Vagina (tissue), 2 donors: Measurements from ENCODE around the gene JDP2. TPM values are rescaled to one million over a fixed set of nuclear protein-coding genes. Genes with fewer than 3 reads are reported as not detected.

Experiments
- DNase-seq, 2 donors: peaks; one replicate each; pipeline ENCODE4 v3.0.0-alpha.2; 2017; ENCODE audit errors: extremely low spot score in 2 of 2
- H3K27ac ChIP-seq: fragments of 200-600 bp; sonication (generic); one replicate; pipeline ENCODE4 v1.5.1; 2019
- H3K27me3 ChIP-seq: fragments of 200-600 bp; sonication (generic); one replicate; pipeline ENCODE4 v1.5.1; 2019
- H3K36me3 ChIP-seq, 2 donors: fragments of 200-600 bp; sonication (generic); one replicate each; pipeline ENCODE4 v1.5.1; 2017 to 2019
- H3K4me1 ChIP-seq: fragments of 200-600 bp; sonication (generic); one replicate; pipeline ENCODE4 v1.5.1; 2019
- H3K4me3 ChIP-seq, 2 donors: fragments of 200-600 bp; sonication (generic); 1 replicate in 1 of 2; 2 replicates in 1 of 2; pipeline ENCODE4 v1.5.1; 2016 to 2019
- H3K9me3 ChIP-seq: fragments of 200-600 bp; sonication (generic); one replicate; pipeline ENCODE4 v1.5.1; 2019
- POLR2A ChIP-seq, 2 donors: fragments of 450-650 bp; IDR thresholded peaks; one replicate each; pipeline ENCODE4 v1.6.1; 2017; ENCODE audit warnings: antibody characterized with exemption in 2 of 2, mild to moderate bottlenecking in 2 of 2, moderate library complexity in 2 of 2
- POLR2AphosphoS5 ChIP-seq, 2 donors: sonication (generic); formaldehyde crosslinking; IDR thresholded peaks; one replicate each; pipeline ENCODE4 v1.9.0; 2017; ENCODE audit warnings: antibody characterized with exemption in 2 of 2, mild to moderate bottlenecking in 2 of 2, low read depth in 1 of 2; ENCODE audit not compliant: insufficient read depth in 1 of 2
- intact Hi-C: fragments of 100-400 bp; cut with DNase I; formaldehyde crosslinking; loops from one replicate; pipeline ENCODE4 v1.15.1; 2023
- total RNA-seq: library from RNA; depleted of rRNA; stranded (reverse); fragments of >200 nt; gene quantifications from one replicate; pipeline ENCODE4 v1.2.3, GENCODE V29; 2016
- TF ChIP-seq, protein P1 (sequence below), 3 experiments: fragments of 450-650 bp in 2 of 3; fragments of 200-600 bp in 1 of 3; sonication (generic) in 1 of 3; IDR thresholded peaks; one replicate each; pipeline ENCODE4 v1.5.1; 2017 to 2019; ENCODE audit warnings: antibody characterized with exemption in 3 of 3, mild to moderate bottlenecking in 2 of 3, moderate library complexity in 2 of 3

Gene JDP2
- total RNA-seq, 1 donor from 2014 or later = 66.5 TPM

DNA sequence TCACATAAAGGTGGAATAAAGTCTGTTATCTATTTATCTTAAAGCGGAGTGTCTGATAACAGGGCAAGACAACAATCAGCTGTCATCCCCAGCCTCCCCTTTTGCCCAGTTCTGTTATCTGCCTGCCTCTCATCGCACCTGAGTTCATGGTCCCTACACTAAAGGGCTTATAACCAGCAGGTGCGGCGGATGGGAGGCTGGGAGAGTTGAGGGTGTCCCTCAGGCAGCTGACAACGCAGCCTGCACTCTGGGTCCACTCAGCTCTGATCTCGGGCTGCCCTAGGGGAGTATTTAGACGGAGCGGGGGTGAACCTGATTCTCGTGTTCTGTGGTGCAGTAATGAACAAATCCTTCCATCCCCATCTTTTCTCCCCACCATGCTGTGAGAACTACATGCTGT lies 34.0 kb upstream of the JDP2 start:
- Histone ChIP-seq H3K36me3 (no peaks in the 10 kb centered on the region), H3K4me1 (no peaks in the 10 kb centered on the region), H3K9me3 (no peaks in the 10 kb centered on the region), H3K27ac (no peak overlapping the region), H3K4me3 (no peak overlapping the region), H3K27me3 (no peaks in the 10 kb centered on the region)
- TF ChIP-seq POLR2A (IDR thresholded peaks at IDR 0.05) (no peak), POLR2AphosphoS5 (IDR thresholded peaks at IDR 0.05; ENCODE audit: insufficient read depth in 1 of 2, low read depth in 1 of 2) (no peak)
- TF ChIP-seq, protein P1, sequence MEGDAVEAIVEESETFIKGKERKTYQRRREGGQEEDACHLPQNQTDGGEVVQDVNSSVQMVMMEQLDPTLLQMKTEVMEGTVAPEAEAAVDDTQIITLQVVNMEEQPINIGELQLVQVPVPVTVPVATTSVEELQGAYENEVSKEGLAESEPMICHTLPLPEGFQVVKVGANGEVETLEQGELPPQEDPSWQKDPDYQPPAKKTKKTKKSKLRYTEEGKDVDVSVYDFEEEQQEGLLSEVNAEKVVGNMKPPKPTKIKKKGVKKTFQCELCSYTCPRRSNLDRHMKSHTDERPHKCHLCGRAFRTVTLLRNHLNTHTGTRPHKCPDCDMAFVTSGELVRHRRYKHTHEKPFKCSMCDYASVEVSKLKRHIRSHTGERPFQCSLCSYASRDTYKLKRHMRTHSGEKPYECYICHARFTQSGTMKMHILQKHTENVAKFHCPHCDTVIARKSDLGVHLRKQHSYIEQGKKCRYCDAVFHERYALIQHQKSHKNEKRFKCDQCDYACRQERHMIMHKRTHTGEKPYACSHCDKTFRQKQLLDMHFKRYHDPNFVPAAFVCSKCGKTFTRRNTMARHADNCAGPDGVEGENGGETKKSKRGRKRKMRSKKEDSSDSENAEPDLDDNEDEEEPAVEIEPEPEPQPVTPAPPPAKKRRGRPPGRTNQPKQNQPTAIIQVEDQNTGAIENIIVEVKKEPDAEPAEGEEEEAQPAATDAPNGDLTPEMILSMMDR (IDR thresholded peaks at IDR 0.05) = no peak
- intact Hi-C loops = no loop called here
- DNase-seq = peak in 1 of 2 donors; percentile 16

DNA sequence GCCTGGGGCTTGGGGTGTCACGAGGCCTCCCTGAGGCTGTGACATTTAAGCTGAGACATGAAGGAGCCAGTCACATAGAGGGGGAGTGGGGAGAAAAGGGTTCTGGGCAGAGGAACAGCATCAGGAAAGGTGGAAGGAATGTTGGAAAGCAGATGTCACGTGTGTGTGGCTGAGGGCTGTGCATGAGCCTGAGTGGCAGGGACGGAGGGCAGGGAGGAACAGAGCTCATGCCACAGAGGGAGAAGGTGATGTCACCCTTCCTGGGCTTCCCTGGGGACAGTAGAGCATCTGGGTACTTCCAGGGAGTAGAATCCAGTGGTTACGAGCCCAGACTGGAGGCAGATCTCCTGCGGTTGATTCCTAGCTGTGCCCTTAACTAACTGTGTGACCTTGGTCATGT lies 32.0 kb upstream of the JDP2 start:
- Histone ChIP-seq H3K36me3 (no peaks in the 10 kb centered on the region), H3K27me3 (no peaks in the 10 kb centered on the region), H3K4me3 (no peak overlapping the region), H3K9me3 (no peaks in the 10 kb centered on the region), H3K4me1 (peaks cover 15% of the 10 kb centered on the region), H3K27ac (no peak overlapping the region)
- intact Hi-C loops = no loop called here
- TF ChIP-seq POLR2AphosphoS5 (IDR thresholded peaks at IDR 0.05; ENCODE audit: insufficient read depth in 1 of 2, low read depth in 1 of 2) (no peak), POLR2A (IDR thresholded peaks at IDR 0.05) (no peak)
- TF ChIP-seq, protein P1 (IDR thresholded peaks at IDR 0.05) = no peak
- no peak for DNase-seq

DNA sequence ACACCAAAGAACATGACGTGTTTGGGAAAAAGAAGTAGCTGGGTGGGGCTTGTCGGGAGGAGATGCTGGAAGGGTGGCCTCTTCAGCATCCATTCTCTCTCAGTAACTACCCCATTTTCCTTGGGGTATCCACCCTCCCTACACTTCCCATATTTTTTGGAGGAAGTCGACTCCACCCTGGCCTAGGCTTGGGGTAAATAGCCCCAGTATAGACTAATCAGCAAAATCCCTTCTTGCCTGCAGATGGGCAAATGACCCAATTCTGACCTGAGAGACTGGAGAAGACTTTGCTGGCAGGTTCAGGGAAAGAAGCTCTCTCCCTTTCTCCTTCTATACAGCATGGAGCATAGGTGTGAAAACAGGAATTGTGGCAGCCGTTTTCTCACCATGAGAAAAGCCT lies 28.5 kb upstream of the JDP2 start:
- Histone ChIP-seq H3K9me3 (no peaks in the 10 kb centered on the region), H3K27me3 (no peaks in the 10 kb centered on the region), H3K4me1 (peaks cover 29% of the 10 kb centered on the region), H3K27ac (no peak overlapping the region), H3K4me3 (no peak overlapping the region), H3K36me3 (no peaks in the 10 kb centered on the region)
- TF ChIP-seq POLR2A (IDR thresholded peaks at IDR 0.05) (no peak), POLR2AphosphoS5 (IDR thresholded peaks at IDR 0.05; ENCODE audit: insufficient read depth in 1 of 2, low read depth in 1 of 2) (no peak)
- TF ChIP-seq, protein P1 (IDR thresholded peaks at IDR 0.05) = no peak
- DNase-seq = no peak
- intact Hi-C loops = no loop called here

DNA sequence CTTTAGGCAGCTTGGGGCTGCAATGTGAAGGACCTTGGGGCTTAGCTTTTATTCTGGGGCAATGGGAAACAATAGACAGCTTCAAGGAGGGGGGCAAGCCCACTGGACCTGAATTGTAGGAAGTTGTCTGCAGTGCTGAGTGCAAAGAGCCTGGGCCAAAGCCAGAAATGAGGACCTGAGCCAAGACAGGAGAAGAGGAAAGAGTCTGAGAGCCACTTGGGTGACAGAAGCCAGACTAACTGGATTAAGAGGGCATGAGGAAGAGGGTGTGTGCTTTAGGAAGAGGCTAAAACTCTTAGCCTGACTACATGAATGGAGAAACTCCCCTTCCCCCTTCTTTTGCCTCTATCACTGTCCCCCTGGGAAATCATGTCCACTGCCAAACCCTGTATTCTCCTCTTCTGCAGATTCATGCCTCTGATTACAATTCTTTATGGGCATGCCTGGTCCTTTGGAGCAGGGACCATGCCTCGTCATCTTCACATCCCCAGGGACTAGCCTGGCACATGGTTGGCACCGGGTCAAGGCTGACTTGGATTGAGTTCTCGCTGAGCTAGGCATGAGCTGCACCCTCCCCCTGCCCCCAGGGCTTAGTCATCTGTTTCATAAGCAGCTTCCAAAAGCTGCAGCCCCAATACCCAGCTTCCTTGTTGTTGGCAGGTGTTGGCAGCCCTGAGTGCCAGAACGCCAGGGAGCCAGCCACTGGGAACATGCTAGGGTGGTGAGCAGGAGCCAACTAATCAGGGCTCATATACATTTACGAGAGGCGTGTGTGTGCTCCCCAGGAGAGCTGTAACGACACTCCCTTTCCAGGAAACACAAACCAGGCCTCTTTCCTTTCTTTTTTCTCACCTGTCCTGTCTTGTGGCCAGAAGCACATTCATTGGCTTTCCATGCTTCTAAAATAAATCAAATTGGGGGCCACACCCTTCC lies 27.7 kb upstream of the JDP2 start:
- no peaks in the 10 kb centered on the region for H3K27me3 ChIP-seq
- H3K36me3 ChIP-seq = no peaks in the 10 kb centered on the region
- H3K9me3 ChIP-seq = no peaks in the 10 kb centered on the region
- peak overlapping the region; percentile 70 for H3K27ac ChIP-seq
- intact Hi-C loops = no loop called here
- H3K4me1 ChIP-seq = peaks cover 29% of the 10 kb centered on the region
- peak; percentile 95 to 97 for DNase-seq
- TF ChIP-seq POLR2A (IDR thresholded peaks at IDR 0.05) (no peak), POLR2AphosphoS5 (IDR thresholded peaks at IDR 0.05; ENCODE audit: insufficient read depth in 1 of 2, low read depth in 1 of 2) (peak; percentile 64 to 82)
- H3K4me3 ChIP-seq = no peak overlapping the region

DNA sequence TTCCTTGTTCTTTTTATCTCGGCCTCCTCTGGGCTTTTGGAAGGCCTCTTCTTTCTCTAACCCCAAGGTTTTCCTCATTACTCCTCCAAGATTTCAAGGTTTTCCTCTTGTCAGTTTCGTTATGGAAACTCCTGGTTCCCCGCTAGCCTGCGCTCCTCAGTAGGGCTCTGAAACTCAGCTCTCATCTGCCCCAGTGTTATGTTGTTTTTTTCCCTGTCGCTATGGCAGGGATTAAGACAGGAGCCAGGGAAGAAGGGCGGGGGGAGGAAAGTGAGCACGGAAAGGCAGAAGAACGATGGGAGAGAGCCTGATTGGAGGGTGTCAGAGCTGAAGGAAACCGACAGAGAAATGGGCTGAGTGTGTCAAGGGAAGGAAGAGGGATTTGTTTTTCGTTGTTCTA lies 26.5 kb upstream of the JDP2 start:
- H3K4me3 ChIP-seq = peak overlapping the region in 1 of 2 donors; percentile 16
- peaks cover 29% of the 10 kb centered on the region for H3K4me1 ChIP-seq
- H3K36me3 ChIP-seq = no peaks in the 10 kb centered on the region
- no peaks in the 10 kb centered on the region for H3K27me3 ChIP-seq
- TF ChIP-seq POLR2A (IDR thresholded peaks at IDR 0.05) = no peak
- no peak for DNase-seq
- H3K27ac ChIP-seq = peak overlapping the region; percentile 70
- no peaks in the 10 kb centered on the region for H3K9me3 ChIP-seq
- intact Hi-C loops = no loop called here

DNA sequence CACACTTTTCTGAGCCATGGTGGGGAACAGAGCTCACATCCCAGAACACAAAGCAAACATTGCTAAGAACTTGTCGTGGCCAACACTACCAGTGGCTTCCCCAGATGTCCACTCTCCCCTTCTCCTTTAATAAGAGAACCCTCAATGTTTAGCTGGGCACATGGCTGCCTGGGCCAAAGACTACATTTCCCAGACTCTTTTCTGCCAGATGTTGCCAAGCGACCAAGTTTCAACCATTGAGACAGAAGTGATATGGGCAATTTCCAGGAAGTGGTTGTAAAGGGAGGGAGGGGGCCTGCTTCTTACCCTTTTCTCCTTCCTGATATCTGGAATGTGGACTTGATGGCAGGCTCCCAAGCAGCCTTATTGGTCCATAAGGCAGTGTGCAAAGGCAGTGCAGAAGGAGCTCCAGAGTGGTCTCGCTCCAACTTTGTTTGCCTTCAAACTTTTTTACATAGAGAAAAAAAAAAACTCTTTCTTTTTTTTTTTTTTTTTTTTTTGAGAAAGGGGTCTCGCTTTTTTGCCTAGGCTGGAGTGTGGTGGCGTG lies 24.9 kb upstream of the JDP2 start:
- intact Hi-C loops = no loop called here
- Histone ChIP-seq H3K4me1 (peaks cover 29% of the 10 kb centered on the region), H3K9me3 (no peaks in the 10 kb centered on the region), H3K27ac (no peak overlapping the region), H3K36me3 (no peaks in the 10 kb centered on the region), H3K27me3 (no peaks in the 10 kb centered on the region), H3K4me3 (no peak overlapping the region)
- TF ChIP-seq POLR2A (IDR thresholded peaks at IDR 0.05) (no peak), POLR2AphosphoS5 (IDR thresholded peaks at IDR 0.05; ENCODE audit: insufficient read depth in 1 of 2, low read depth in 1 of 2) (no peak)
- TF ChIP-seq, protein P1 (IDR thresholded peaks at IDR 0.05) = no peak
- DNase-seq = peak; percentile 10 to 43
